ENCODE data around the gene SEMA4B. TPM values are rescaled to one million over a fixed set of nuclear protein-coding genes. Genes with fewer than 3 reads are reported as not detected.

SEMA4B gene
- total RNA-seq, 1 experiment from 2014 or later = 50.2 TPM

GRCh38 chr15:90151989-90152645, 49.0 kb upstream of the SEMA4B start (continued):
- peak; percentile 60; the same call in 1 of the 2 replicates for TF ChIP-seq ZNF281 (CRISPR knock-in tag; IDR thresholded peaks at IDR 0.05)

GRCh38 chr15:90153658-90154057, 47.5 kb upstream of the SEMA4B start:
- DNase-seq (ENCODE audit: low spot score) (no peak), ATAC-seq (no peak)
- Mint-ChIP-seq H3K36me3 (no peaks in the 10 kb centered on the region), H3K4me1 (peaks cover 50% of the 10 kb centered on the region), H3K27me3 (ENCODE audit: low read depth) (peaks cover 12% of the 10 kb centered on the region), H3K27ac (no peak overlapping the region), H3K9me3 (no peaks in the 10 kb centered on the region), H3K4me3 (no peak overlapping the region)
- TF ChIP-seq ZMAT4 (CRISPR knock-in tag; IDR thresholded peaks at IDR 0.05) = no peak
- TF ChIP-seq E2F5 (CRISPR knock-in tag; IDR thresholded peaks at IDR 0.05) = no peak
- no peak for TF ChIP-seq ESRRA (CRISPR knock-in tag; IDR thresholded peaks at IDR 0.05; ENCODE audit: borderline replicate concordance)
- ChIA-PET CTCF (interaction anchor here (0.8 to 5.1 kb wide), 3 partner anchors 68 to 122 kb away, joined by 3 to 46 read pairs (median 3); no protein-coding TSS in a partner anchor), POLR2A (no interaction called here)

- Mint-ChIP-seq H3K4me1 (peaks cover 51% of the 10 kb centered on the region), H3K9me3 (no peaks in the 10 kb centered on the region), H3K4me3 (no peak overlapping the region), H3K27me3 (ENCODE audit: low read depth) (peaks cover 8% of the 10 kb centered on the region), H3K27ac (no peak overlapping the region), H3K36me3 (no peaks in the 10 kb centered on the region)
- ATAC-seq (no peak), DNase-seq (ENCODE audit: low spot score) (no peak)
- CTCF ChIA-PET = interaction anchor here (0.8 to 5.1 kb wide), 3 partner anchors 67 to 123 kb away, joined by 3 to 46 read pairs (median 3); no protein-coding TSS in a partner anchor
- POLR2A ChIA-PET = no interaction called here
- TF ChIP-seq FOXP4 (CRISPR knock-in tag; IDR thresholded peaks at IDR 0.05) = no peak
- TF ChIP-seq OVOL2 (CRISPR knock-in tag; IDR thresholded peaks at IDR 0.05; ENCODE audit: borderline replicate concordance) = no peak
- TF ChIP-seq JUN (CRISPR knock-in tag; IDR thresholded peaks at IDR 0.05) = no peak
- no peak for TF ChIP-seq RELA (CRISPR knock-in tag; IDR thresholded peaks at IDR 0.05; ENCODE audit: borderline replicate concordance)
- no peak for TF ChIP-seq ZNF317 (CRISPR knock-in tag; IDR thresholded peaks at IDR 0.05; ENCODE audit: borderline replicate concordance, low read depth)
- no peak for TF ChIP-seq E2F1 (CRISPR knock-in tag; IDR thresholded peaks at IDR 0.05)
- no peak for TF ChIP-seq GTF2I (CRISPR knock-in tag; conservative IDR thresholded peaks at IDR 0.05)
- no peak for TF ChIP-seq HMGA2 (CRISPR knock-in tag; IDR thresholded peaks at IDR 0.05)
- TF ChIP-seq MYBL2 (CRISPR knock-in tag; IDR thresholded peaks at IDR 0.05) = no peak
- no peak for TF ChIP-seq NR1H2 (CRISPR knock-in tag; IDR thresholded peaks at IDR 0.05)
- no peak for TF ChIP-seq NR3C1 (CRISPR knock-in tag; conservative IDR thresholded peaks at IDR 0.05; ENCODE audit: low read depth)
- TF ChIP-seq ARID4B (CRISPR knock-in tag; IDR thresholded peaks at IDR 0.05; ENCODE audit: borderline replicate concordance) = no peak
- no peak for TF ChIP-seq ATF3 (CRISPR knock-in tag; conservative IDR thresholded peaks at IDR 0.05)
- no peak for TF ChIP-seq ZNF423 (CRISPR knock-in tag; IDR thresholded peaks at IDR 0.05)
- no peak for TF ChIP-seq IRF1 (CRISPR knock-in tag; IDR thresholded peaks at IDR 0.05)
These were observed 46.9 kb upstream of the SEMA4B start for GRCh38 chr15:90154246-90154645.

Data from WTC11 (cell line).